ENCODE data around the gene MRGPRX2.

Gene MRGPRX2

GRCh38 chr11:19077965-19078364, 17.4 kb upstream of the MRGPRX2 start:
- no peak for DNase-seq (ENCODE audit: extremely low read depth, low read depth)
- no peak for TF ChIP-seq CTCF (IDR thresholded peaks at IDR 0.05; ENCODE audit: low read depth, low read length)

- peak; percentile 99 for TF ChIP-seq CTCF (IDR thresholded peaks at IDR 0.05; ENCODE audit: low read depth, low read length)
- no peak for DNase-seq (ENCODE audit: extremely low read depth, low read depth)
Measured at GRCh38 chr11:19076744-19077589, 16.4 kb upstream of the MRGPRX2 start.

- DNase-seq (ENCODE audit: extremely low read depth, low read depth): no peak
- TF ChIP-seq CTCF (IDR thresholded peaks at IDR 0.05; ENCODE audit: low read depth, low read length): no peak
Measured at GRCh38 chr11:19075636-19076035, 15.1 kb upstream of the MRGPRX2 start.

- TF ChIP-seq CTCF (IDR thresholded peaks at IDR 0.05; ENCODE audit: low read depth, low read length): no peak
- no peak for DNase-seq (ENCODE audit: extremely low read depth, low read depth)
Measured at GRCh38 chr11:19073454-19074415, 13.2 kb upstream of the MRGPRX2 start.

GRCh38 chr11:19072464-19072863, 11.9 kb upstream of the MRGPRX2 start:
- DNase-seq (ENCODE audit: extremely low read depth, low read depth): no peak
- no peak for TF ChIP-seq CTCF (IDR thresholded peaks at IDR 0.05; ENCODE audit: low read depth, low read length)

- DNase-seq (ENCODE audit: extremely low read depth, low read depth): peak; percentile 69
- peak; percentile 95 for TF ChIP-seq CTCF (IDR thresholded peaks at IDR 0.05; ENCODE audit: low read depth, low read length)
Measured at GRCh38 chr11:19071255-19071654, 10.7 kb upstream of the MRGPRX2 start.

- no peak for TF ChIP-seq CTCF (IDR thresholded peaks at IDR 0.05; ENCODE audit: low read depth, low read length)
- DNase-seq (ENCODE audit: extremely low read depth, low read depth): no peak
Measured at GRCh38 chr11:19059833-19060232, 684 bp downstream of the MRGPRX2 start.
